HG02571 (cell line): ENCODE results near the gene ITPR2.
"Not testable (repeated sequence)": the region's sequence is repeated elsewhere in the genome, so short reads cannot be mapped to it uniquely, and the experiment has no call there.

Experiments
- ATAC-seq: cut with Tn5 transposase; IDR thresholded peaks from one replicate; pipeline ENCODE4 v1.9.1; 2021; ENCODE audit warnings: mild to moderate bottlenecking, moderate library complexity; ENCODE audit not compliant: unreplicated experiment

ITPR2 gene

DNA sequence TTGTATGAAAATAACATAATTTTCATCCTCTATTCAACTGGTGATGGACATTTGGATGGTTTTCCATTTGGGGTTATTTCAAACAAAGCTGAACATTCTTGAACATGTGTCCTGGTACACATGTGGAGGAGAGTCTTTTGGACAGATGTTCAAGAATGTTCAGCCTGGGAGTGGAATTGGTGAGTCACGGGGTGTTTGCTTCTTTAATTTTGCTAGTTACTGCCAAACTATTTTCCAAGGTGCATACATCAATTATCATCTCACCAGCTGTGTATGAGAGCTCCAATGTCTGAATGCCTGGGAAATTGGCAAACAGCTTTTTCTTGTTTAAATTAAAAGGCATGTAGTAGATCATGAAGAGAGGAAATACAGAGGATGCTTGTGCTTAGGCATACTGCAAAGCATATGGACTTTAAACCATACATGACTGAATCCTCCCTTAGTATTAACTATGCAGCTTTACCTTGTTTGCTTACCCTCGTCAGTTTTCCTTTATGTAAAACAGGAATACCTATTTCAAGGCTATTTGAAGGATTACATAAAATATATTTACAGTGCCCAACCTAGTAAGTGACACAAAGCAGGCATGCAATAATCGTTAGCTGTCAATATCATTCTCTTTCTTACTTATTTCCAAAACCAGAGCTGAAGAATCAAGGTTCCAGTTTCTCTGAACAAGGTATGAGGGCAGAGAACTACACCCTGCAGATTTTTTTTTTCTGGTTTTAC, 152.1 kb downstream of the ITPR2 start:
- ATAC-seq, result no peak

- no peak for ATAC-seq
These were observed 154.0 kb downstream of the ITPR2 start for GRCh38 chr12:26678697-26679660.

- not testable (repeated sequence) for ATAC-seq
These were observed 161.5 kb downstream of the ITPR2 start for GRCh38 chr12:26671487-26671886.

DNA sequence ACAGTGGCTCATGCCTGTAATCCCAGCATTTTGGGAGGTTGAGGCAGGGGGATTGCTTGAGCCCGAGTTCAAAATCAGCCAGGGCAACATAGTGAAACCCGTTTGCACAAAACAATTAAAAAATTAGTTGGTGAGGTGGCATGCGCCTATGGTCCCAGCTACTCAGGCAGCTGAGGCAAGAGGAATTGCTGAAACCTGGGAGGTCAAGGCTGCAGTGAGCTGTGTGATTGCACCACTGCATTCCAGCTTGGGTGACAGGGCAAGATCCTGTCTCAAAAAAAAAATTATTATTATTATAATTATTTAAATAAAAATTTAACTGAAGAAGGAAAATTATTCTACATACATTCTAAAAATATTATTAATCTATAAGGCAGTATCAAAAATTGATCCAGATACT, 164.1 kb downstream of the ITPR2 start:
- no peak for ATAC-seq

- no peak for ATAC-seq
These were observed 164.8 kb downstream of the ITPR2 start for GRCh38 chr12:26668230-26668629.

- ATAC-seq, result no peak
These were observed 166.7 kb downstream of the ITPR2 start for GRCh38 chr12:26666286-26666685.

DNA sequence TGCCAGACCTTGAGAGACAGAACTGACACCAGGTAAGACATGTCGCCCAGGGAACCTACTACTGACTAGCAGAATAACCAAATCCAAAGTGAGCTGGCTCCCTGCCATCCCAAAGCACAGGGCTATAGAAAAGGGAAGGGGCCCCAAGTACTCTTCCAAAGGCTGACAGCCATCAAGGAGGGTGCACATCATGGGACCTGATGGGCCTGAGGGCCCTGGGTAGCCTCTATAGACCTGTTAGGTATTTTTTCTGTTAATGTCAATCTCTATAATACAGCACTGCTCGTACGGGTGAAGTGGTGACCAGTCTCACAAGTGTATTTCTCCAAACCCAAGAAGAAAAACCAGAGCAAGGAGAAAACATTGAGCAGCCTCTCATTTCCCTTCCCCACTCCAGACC, 171.6 kb downstream of the ITPR2 start:
- ATAC-seq, result no peak

DNA sequence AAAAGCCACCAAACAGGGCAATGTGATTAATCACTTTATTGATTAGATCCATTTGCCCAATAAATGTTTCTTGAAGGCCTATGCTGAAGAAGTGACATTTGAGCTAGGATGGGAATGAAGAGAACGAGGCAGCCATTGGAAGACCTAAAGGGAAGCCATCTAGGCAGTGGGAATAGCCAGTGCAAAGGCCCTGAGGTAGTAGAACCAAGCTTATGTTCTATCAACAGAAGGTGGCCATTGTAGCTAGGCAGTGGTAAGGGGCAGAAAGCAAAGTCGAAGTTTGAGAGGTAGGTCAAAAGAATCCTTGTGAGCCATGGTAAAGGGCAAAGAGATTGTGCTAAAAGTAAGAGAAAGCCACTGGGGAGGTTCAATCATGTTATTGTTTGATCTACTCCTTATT, 173.1 kb downstream of the ITPR2 start:
- ATAC-seq, result no peak

GRCh38 chr12:26658991-26659390, 174.0 kb downstream of the ITPR2 start:
- ATAC-seq, result no peak

- ATAC-seq, result no peak
These were observed 178.4 kb downstream of the ITPR2 start for GRCh38 chr12:26654623-26655022.

DNA sequence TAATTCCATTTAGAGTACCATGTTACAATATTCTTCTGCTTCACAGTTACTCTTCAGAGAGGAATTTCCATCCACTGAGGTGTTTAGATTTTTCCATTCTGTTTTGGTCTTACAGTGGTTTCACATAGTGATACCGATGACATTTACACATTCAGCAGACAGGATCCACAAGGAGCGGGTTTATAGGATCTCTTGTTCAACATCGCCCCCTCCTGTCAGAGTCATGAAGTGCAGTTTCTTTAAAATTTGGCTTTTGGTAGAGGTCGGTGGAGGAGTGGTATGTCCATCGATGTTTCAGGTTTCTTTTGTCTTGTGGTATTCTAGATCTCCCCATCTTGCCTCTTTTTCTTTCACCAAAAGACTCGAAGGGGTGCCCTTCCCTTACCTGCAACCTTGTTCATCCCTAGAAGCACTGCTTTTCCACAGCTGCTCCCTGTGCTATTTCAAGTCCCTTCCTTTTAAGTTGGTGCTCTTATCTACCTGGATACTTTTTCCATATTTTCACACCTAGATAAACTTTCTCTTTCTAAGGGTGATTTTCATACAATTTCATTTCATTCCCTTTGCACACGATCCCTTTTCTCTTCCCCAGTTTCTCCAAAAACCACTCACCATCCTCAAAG, 181.3 kb downstream of the ITPR2 start:
- ATAC-seq, result no peak

DNA sequence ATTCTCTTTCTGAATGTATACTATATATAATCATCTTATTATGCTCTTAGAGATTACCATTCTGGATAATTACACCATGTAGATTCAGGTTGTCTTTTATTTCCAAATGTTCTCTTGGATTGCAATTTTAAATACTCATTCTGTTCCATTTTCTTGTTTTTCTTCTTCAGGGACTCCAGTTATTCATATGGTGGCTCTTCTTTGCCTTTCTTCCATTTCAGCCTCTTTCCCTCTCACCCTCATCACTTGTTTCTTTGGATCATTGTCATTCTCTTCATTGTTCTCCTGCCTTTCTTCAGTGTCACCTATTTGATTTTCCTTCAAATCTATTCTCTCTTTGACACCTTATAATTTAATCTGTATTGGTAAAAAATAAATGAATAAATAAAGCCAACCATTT, 182.0 kb downstream of the ITPR2 start:
- no peak for ATAC-seq

DNA sequence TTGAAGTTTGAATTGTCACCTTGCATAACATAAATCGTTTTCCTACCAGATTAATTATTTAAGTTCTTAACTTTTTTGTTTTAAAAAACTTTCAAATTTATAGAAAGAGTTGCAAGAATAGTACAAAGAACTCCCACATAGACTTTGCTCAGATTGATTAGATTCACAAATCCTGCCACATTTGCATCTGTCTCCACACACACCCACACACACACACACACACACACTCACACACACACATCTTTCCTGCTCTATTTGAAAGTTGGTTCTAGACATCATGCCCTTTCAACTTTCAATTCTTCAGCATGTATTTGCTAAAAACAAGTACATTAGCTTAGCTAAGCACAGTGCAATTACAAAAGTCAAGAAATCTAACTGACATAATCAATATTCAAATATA, 184.0 kb downstream of the ITPR2 start:
- ATAC-seq, result no peak

DNA sequence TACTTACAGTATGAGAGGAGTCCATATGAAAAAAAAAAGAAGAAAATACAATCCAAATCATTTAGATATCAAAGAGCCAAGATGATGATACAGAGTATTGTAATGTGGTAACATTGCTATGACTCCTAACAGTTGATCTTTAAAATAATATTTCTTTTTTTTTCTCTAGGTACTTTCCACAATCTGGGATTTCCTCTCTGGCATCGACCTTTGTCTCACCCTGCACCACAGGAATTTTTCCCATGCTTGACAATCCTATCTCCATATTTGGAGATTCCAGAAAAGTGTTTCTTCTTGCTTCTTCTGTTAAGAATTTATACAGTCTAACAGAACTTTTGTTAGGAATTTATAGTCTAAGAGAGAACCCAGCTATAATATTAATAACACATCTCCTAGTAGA, 184.4 kb downstream of the ITPR2 start:
- no peak for ATAC-seq

DNA sequence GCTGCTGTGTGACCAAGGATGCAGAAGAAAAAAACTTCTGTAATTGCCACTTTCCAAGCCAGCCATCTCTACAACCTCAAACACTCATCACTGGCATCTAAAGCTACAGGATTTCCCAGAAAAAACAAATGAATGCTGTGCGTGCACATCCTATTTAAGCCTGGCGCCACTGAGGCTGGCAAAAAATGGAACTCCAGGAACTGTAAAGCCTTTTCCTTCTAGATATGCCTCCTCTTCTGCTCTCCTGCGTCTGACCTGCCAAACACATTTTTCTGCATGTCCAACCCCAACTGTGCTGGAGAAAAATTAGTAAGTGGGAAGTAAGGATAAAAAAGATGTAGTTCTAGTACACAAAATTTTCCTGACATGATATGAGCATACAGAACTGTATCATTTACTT, 184.9 kb downstream of the ITPR2 start:
- ATAC-seq, result no peak

- no peak for ATAC-seq
These were observed 185.9 kb downstream of the ITPR2 start for GRCh38 chr12:26647088-26647487.

- ATAC-seq, result no peak
These were observed 186.4 kb downstream of the ITPR2 start for GRCh38 chr12:26646571-26646970.

DNA sequence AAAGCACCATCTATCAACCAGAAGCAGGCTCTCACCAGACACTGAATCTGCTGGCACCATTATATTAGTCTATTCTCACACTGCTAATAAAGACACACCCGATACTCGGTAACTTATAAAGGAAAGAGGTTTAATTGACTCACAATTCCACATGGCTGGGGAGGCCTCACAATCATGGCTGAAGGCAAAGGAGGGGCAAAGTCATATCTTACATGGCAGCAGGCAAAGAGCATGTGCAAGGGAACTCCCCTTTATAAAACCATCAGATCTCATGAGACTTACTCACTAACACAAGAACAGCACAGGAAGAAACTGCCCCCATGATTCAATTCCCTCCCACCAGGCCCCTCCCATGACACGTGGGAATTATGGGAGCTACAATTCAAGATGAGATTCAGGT, 188.6 kb downstream of the ITPR2 start:
- ATAC-seq, result not testable (repeated sequence)

GRCh38 chr12:26643532-26644315, 189.3 kb downstream of the ITPR2 start:
- no peak for ATAC-seq

DNA sequence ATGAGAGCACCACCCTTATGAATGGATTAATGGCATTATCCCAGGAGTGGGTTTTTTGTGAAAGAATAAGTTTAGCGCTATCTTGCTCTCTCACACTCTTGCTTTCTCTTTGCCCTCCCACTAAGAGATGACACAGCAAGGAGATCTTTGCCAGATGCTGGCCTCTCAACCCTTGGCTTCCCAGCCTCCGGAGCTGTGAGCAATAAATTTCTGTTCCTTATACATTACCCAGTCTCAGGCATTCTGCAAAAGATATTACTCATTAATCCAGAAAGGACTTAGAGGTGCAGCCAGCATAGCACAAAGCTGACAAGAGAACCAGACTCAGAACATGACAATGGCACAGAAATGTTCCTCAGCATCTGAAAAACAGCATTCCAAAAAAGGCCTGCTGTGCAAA, 190.6 kb downstream of the ITPR2 start:
- ATAC-seq, result no peak
